ENCODE measurements around the gene MICOS13.
"Not testable (repeated sequence)": the region's sequence is repeated elsewhere in the genome, so short reads cannot be mapped to it uniquely, and the experiment has no call there.

Gene MICOS13

DNA sequence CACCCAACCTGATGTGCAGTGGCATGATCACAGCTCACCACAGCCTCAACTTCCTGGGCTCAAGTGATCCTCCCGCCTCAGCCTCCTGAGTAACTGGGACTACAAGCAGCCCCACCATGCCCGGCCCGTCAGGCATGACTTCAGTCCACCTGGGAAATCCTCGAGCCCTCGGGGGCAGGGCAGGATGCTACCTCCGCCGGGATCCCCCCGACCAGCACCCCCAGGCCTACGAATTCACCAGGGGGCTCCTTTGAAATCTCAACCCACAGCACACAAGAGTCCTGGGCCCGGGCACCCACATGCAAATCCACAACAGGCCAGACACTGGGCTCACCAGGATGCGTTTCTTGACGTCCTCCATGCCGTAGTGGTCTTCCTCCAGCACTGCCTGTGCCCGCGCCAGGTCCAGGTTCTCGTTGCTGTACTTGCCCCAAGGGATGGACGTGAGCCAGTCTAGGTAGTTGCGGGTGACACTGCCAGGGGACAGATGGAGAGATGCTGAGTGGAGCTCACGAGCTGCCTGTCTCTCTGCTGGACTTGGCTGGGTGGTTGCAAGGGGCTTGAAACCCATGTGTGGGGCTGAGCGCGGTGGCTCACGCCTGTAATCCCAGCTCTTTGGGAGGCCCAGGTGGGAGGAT is 20.3 kb upstream of the MICOS13 start:
- DNase-seq (ENCODE audit: low spot score), result no peak

DNA sequence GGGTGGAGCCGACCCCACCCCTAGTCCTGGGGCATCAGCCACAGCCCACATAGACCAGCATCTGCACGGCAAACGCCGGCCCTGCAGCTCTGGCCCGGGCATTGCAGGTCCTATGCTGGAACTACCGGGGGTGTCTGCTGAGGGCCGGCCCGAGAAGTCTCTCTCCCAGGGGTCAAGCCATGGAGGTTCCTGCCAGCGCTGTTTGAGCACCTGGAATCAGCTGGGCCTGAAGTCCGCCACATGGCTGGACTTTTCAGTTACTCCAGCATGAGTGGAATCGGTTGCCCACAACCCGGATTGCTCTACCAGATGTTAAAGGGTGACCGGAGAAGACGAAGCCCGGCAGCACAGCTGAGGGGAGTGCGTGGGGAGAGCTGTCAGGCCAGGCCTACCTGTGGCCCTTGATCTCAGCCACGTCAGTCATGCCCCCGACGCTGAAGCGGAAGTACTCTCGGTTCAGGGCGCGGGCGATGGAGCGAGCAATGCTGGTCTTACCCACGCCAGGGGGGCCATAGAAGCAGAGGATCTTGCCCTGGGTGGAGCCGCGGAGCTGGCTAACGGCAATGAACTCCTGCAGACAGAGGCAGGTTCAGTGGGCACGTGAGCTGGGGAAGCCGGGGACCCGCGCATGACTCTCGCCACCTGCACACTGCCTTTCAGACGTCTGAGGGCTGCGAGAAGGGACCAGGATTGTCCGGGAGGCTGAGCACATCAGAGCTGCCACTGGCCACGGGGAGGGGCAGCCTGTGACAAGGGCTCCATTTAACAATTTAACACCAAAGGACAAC is 18.5 kb upstream of the MICOS13 start:
- no peak for DNase-seq (ENCODE audit: low spot score)

DNA sequence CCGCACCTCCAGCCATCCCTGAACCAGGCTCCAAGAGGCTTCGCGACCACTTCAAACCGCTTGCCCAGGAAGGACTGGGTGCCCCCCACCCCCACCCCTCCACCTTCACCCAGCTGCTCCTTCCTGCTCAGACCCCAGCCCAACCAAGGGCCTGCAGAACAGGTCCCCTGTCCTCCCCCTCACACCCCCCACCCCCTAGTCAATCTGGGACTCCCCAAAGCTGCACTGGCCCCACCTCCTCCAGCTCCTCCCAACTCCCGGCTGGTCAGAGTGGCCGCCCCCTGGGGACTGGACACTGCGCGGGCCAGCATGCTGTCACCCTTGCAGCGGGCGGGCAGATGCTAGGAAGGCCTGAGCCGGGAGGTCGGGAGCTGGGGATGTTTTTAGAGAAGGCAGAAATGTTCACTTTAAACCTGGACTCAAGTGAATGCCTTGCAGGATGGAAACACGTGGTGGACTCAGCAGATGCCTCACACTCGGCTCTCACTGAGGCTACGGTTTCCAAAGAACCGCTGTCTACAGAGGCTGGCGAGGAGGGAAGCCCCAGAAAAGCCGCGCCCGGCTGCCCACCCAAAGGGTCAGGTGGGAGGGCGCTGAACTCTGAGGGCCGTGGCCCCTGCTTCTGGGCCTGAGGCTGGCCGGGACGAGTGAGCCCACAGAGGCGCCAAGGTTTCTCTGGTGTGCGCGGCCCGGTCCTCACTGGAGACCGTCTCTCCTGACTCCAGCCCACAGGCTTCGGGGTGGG is 17.7 kb upstream of the MICOS13 start:
- no peak for DNase-seq (ENCODE audit: low spot score)

DNA sequence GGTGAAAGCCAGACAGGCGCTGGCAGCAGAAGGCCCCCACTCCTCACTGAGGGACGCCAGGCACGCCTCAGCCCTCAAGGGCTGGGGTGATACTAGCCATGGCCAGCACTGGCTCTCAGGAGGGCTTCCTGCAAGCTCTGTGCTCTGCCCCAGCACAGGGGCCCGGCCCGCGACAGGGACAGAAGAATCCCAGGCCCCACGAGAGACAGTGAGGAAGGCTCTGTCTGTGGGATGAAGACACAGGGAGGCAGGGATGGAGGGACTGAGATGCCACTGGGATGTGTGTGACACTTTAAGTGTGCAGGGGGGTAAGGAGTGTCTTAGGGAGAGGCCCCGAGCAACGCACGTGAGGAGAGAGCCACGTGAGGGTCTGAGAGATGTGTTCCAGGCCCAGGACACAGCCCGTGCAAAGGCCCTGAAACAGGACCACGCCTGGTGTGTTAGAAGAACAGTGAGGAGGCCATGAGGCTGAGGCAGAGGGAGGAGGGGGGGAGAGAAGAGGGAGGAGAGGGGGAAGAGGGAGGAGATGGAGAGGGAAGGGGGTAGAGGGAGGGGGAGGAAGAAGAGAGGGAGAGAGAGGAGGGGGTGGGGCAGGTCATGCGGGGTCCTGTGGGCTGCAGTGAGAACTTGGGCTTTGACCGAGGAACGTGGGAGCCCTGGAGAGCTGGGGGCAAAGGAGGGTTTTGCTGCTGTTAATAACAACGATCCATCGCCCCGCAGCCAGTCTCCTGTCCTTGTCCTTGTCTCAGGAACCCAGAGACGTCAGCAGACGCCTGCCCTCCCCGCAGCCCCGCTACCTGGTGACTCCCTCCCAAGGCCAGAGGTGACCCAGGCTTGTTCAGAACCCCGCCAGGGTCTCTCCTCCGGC is 16.9 kb upstream of the MICOS13 start:
- DNase-seq (ENCODE audit: low spot score), result no peak

DNA sequence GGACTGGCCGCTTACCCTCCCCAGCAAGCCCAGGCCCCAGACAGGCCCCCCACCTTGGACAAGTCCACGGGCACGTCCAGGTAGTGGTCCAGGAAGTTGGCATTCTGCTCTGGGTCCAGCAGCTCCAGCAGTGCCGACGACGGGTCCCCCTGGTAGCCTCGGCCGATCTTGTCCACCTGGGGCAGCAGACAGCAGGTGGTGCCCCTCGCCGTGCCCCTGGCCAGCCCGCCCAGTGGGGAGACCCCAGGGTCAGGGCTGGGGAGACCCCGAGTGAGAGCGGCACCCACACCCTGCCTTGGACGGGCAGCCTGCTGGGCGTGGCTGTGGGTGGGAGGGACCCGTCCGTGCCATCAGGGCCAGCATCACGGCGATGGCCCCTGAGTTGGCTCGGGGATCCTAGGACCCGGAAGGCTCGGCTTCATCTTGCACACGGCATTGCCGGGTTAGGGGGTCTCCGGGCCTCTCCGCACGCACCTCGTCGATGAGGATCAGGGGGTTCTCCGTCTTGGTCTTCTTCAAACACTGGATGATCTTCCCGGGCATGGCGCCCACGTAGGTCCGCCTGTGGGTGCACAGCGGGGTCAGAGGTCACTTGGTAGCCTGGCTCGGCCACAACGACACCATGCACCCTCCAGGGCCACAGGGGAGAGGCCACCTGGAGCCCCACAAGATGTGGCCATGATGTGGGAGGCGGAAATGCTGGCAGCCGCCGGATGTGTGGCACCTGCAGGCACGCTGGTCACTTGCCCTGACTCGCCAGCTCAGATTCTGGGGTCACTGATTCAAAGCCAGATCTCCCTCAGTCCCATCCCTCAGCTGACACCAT is 16.1 kb upstream of the MICOS13 start:
- no peak for DNase-seq (ENCODE audit: low spot score)

DNA sequence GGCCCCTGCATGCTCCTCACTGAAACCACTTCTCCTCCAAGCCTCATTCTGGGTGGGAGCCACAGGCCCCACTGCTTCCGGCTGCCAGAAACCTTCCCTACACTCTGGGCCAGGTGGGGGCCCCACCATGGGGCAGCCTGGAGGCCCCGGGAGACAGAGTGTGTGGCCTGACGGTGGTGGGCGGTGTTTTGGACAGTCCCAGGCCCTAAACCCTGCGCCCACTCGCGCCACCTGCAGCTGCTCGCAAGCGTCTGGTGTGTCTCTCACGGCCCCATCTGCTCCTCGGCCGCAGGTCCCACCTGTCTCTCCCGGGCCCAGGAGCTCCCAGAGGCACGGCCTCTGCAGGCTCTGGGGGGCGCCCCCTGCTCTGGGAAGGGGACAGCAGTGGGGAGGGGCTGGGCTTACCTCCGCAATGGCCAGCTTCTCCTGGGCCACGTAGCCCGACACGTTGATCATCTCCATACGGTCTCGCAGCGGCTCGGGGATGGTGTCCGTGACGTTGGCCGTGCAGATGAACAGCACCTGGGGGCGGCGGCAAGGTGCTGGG is 15.4 kb upstream of the MICOS13 start:
- no peak for DNase-seq (ENCODE audit: low spot score)

DNA sequence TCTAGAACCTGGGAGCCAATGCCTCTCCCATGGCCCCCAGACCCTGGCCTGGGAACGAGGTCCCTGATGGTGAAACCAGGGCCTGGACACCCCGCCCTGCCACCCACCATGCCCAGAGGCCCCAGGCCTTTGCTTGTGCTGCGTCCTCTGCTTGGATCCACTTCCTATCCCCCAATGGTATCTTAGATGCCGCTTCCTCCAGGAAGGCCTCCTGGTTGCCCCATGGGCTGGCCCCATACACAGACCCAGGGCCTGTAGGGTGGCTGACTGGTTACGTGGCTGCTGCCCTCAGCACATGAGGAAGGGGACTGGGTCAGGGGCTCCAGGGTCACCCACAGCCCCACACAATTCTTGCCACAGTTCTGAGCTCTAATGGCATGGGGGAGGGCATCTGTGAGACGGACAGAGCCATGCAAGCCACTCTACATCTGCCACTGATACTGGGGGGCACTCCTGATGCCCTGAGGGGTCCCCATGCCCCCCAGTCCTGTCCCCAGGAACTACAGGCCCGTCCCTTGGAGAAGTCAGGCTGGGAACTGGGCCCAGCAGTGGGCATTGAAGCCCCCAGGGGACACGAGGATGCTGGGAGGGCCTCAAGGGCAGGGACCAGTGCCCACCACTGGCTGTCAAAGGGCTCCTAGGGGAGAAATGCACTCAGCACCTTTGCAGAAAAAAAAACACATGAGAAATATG is 14.8 kb upstream of the MICOS13 start:
- DNase-seq (ENCODE audit: low spot score), result no peak

DNA sequence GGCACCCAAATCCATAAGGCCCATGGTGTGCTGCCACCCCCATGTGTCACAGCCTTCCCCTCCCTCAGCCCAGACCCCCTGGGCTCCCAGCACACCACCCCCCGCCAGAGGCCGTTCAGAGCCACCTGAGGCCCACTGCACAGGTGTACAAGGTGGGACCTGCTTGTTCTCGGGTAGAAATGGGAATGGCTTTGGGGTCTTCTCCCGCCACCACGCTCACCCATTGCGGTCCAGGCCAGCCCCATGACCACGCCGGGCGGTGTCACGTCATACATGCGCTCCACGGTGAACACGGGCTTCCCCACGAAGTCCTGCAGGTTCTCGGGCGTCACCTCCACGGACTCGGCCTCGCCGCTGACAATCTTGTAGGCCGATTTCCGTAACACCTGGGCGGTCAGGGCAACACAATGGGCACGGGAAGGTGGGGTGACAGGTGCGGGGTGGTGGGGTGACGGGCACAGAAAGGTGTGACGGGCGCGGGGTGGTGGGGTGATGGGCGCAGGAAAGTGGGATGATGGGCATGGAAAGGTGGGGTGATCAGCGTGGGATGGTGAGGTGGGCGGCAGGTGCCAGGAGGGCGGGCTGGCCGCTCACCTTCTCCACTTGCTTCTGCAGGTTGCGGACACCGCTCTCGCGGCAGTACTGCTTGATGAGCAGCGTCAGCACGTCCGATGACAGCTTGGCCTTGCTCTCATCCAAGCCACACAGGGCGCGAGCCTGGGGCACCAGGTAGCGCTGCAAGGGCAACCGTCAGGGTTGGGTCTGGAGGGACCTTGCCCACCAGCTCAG is 14.0 kb upstream of the MICOS13 start:
- no peak for DNase-seq (ENCODE audit: low spot score)

DNA sequence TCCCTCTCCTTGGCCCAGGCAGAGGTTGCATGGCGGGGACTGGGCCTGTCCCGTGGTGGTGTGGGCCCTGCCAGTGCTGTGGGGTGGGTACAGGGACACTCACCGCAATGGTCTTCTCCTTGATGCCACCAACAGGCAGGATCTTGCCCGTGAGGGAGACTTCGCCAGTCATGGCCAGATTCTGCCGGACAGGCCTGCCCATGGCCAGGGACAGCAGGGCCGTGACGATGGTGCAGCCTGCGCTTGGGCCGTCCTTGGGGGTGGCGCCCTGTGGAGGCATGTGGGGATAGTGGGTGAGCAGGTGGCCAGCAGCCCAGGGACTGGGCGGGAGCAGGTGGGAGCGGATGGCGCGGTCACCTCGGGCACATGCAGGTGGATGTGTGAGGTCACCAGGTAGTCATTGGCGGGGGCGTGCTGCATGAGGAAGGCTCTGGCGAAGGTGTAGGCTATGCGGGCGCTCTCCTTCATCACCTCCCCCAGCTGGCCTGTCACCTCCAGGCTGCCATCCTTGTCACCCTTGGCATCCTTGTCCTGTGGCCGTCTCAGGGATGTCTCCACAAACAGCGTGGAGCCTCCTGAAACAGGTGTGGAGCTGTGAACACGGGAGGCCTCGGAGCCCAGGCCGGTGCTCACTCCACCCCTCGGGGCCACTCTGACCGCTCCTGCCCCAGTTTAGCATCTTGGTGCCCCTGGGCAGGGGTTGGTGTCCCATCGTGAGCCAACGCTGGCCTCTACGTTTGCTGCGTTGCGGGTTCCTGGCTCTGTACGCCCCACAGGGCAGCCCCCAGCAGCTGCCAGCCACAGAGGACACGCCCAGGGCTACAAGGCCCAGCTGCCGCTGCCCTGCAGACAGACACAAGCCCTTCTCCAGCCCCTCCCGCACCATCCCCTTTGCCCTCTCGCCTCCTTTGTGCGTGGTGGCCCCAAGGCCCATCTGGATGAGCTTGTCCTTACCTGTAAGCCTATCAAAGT is 13.2 kb upstream of the MICOS13 start:
- DNase-seq (ENCODE audit: low spot score), result no peak

DNA sequence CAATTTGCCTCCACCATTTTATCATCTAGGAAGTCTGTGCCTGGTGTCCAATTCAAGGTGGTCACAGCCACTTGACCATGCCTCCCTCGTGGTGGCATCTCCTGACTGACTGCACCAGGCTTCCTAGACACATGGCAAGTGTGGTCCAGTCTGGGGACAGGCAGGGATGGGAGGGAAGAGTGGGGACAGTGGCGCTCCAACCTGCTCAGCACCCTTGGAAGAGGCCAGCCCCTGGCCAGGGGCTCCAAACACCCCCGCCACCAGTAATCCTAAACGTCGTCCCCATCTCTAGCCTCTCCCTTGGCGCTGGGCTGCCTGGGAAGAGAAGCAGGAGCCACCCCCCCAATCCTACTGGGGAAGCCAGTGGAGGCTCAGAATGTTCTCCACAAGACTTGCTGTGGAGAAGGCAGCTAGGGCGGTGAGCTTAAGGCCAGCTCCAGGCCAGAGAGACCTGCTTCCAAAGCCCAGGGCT is 12.4 kb upstream of the MICOS13 start:
- no peak for DNase-seq (ENCODE audit: low spot score)

DNA sequence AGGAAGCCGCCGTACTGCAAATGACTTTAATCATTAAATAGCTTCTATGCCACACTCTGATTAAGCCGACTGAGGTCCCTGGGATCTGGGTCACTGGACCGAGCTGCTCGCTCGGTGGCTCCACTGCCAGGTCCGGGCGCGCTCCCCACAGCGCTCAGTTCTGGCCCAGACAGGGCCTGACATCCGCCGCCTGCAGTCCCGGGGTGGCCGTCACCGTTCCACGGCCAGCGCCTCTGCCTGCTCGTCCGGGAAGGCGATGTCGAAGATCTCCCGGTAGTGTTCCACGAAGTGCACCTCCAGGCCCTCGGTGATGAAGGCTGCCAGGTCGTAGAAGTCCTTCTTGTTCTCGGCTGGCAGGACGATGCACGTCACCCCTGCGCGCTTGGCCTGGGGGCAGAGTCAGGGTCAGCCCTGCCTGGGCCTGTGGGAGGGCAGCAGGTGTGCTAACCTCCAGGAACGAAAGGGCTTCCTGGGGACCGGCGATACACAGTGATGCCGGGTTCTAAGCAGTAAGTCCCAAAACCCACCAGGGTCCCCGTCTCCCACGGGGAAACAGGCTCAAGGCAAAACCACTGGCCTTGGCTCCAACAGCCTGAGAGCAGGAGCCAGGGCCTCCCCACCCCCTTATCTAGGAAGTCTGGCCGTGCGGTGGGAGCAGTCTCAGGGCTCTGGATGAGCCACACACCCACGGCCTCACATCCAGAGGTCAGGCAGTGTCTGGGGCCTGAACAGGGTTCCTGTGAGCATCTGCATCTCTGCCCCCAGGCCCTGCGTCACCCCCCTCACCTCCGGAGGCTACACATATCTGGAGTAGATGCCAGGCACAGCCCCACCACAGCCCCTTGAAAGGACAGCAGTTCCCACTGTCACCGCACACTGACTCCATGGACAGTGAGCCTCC is 11.8 kb upstream of the MICOS13 start:
- no peak for DNase-seq (ENCODE audit: low spot score)

DNA sequence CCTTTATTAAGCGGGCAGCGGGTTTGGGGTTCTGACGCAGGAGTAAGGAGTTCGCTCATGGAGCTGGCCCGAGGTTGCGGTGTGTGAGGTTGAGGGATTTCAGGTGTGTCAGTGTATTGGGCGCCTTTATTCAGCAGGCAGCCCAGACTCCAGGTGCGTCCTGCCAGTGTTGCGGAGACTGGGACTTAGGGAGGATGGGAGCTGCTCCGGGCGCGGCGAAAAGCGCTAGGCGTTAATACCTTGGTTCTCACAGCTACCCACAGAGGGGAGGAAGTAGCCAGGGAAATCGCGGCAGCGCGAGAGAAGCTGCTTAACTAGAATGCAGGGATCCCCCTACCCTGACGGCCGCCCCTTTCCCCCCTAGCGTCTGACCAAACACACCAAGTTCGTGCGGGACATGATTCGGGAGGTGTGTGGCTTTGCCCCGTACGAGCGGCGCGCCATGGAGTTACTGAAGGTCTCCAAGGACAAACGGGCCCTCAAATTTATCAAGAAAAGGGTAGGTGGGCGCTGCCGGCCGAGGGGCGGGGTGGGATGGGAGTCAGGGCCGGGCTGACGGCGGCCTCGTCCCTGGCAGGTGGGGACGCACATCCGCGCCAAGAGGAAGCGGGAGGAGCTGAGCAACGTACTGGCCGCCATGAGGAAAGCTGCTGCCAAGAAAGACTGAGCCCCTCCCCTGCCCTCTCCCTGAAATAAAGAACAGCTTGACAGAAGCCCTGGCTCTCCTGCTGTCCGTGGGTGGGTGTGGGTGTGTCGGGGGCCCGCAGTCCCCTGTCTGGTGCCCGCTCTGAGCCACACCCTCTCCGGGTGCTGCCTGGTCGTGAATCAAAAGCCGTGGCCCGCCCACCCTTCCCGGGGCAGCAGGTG is 10.9 kb upstream of the MICOS13 start:
- DNase-seq (ENCODE audit: low spot score), result peak; percentile 25

DNA sequence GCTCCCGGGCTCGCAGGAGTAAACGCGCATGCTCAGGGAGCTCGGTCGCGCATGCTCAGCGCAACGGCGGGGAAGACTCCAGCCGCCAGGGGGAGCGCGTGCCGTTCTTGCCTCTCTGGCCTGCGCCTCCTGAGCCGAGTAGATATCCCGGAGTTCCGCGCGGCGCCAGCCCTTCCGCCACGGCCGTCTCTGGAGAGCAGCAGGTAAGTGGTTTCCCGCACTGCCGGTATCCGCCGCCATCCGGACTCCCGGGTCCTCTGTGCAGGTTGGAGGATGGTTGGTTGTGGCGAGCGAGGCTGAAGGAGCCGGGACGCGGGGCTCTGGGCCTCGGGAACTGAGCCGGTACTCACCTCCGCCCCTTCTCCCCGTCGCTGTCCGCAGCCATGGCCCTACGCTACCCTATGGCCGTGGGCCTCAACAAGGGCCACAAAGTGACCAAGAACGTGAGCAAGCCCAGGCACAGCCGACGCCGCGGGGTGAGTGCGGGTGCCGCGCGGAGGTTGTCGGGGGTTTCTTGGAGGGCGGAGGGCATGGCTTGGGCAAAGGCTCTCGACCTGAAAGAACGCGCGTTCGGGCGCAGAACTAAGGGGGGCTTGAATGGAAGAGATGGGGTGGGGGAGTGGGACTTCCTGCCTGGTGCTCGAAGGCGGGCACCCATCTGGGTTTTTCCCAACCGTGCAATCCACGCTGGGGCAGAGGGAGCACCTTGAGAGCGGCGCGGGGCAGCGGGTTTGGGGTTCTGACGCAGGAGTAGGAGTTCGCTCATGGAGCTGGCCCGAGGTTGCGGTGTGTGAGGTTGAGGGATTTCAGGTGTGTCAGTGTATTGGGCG is 10.0 kb upstream of the MICOS13 start, which contains the start of gene RPL36:
Gene RPL36, plus strand, starts transcription at position 171 of the 830 bp plus-strand sequence. Its CDS starts 213 bp downstream, at position 384.
- DNase-seq (ENCODE audit: low spot score), result peak; percentile 98

DNA sequence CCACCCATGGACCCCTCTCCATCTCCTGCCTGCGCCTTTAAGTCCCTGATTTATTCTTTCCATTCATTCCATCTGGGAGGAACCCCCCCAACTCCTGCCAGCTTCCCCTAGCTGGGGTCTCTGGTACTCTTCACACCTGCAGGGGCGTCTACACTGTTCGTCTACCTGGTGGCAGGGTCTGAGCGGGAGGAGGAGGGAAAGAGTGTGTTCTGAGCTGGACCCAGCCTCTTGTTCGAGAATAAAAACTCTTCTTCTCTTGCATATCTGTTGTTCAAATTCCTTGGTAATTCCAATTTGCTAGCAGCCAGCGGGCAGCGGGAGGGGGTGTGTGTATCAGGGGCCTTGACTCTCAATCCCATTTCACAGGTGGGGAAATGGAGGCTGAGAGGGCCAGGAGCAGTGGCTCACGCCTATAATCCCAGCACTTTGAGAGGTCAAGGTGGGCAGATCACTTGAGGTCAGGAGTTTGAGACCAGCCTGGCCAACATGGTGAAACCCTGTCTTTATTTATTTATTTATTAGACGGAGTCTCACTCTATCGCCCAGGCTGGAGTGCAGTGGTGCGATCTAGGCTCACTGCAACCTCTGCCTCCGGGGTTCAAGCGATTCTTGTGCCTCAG is 8.1 kb upstream of the MICOS13 start:
- DNase-seq (ENCODE audit: low spot score), result not testable (repeated sequence)
